ENCODE measurements around the gene PCYT1B.
"Not testable (repeated sequence)": the region's sequence is repeated elsewhere in the genome, so short reads cannot be mapped to it uniquely, and the experiment has no call there.

The PCYT1B gene

DNA sequence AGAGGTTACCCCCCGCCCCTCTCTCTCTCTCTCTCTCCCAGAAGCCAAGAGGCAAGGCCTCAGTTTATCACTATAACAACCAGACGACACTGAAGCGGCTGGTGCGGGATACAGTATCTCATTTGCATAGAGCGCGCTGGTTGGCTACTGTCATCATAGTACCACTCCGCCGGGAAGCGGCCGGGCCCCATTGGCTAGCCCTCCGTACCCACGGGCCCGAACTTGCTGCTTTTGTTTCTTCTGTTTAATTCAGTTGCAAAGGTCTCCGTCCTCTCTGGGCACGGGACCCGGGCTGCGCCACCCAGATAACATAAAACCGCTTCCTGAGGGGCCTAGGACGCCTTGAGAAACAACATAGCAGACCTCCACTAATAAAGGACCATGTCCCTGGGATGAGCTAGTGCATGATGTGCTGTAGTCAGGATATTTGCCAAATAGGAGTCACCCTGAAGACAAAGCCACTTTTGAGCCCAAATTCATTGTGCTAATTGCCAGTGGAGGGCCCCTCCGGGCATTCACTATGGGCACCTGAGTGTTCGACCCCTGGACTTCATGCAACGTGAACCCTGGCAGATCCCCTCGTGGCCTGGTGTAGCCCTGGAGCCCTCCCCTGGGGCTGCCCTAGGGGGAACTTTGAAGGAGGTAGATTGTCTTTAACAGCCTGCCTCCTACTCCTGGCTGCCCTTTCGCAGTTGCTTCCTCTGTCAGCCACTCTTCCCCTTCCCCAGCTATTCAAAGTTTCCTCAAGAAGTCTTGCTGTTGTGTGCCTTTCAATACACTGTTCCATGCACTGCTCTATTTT lies at the start of gene PCYT1B:
TSS of gene PCYT1B (minus strand) at position 91 of the 802 bp plus-strand sequence. CDS start 242 bp downstream, outside the sequence.
- DNase-seq = peak; percentile 72

DNA sequence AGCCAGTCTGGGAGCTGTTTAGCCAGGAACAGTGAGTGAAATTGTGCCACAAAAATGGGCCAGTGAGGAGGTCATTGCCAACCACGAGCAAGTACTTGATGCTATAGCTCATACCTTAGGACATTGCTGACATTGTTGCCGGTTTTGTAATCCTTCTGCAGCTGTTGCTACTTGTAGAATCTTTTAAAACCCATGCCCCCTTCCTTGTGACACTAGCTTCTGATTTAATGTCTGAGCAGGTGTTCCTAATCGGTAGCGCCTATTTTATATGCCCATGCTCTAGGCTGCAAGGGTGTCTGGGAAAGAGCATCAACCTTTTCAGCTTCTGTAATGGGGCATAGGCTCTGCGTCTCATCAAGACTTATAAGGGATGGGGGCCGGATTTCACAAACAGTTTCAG lies 49.1 kb upstream of the PCYT1B start:
- DNase-seq = no peak

- no peak for DNase-seq
Observed at GRCh38 chrX:24694825-24695224, 47.7 kb upstream of the PCYT1B start.

- peak; percentile 86 for DNase-seq
Observed at GRCh38 chrX:24693453-24694202, 46.5 kb upstream of the PCYT1B start, which contains the start of gene POLA1. TSS of gene POLA1 (plus strand) at chrX:24693918. CDS start at chrX:24693962, 44 bp downstream.

- DNase-seq = no peak
Observed at GRCh38 chrX:24692305-24692704, 45.2 kb upstream of the PCYT1B start.

DNA sequence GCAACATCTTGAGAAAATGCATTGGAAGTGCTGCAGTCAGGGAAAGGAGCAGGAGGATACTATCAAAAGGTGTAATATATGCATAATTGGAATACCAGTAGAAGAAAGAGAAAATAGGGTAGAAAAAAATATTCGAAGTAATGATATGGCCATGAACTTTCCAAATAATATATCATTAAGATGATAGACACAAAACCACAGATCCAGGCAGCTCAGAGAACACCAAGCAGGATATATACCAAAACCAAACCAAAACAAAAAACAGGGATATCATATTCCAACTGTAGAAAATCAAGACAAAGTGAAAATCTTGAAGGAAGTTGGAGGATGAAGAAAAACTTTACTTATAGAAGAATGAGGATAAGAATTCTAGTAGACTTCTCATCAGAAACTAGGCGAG lies 36.9 kb upstream of the PCYT1B start:
- no peak for DNase-seq

GRCh38 chrX:24682739-24683432 lies 35.7 kb upstream of the PCYT1B start:
- peak; percentile 46 for DNase-seq

DNA sequence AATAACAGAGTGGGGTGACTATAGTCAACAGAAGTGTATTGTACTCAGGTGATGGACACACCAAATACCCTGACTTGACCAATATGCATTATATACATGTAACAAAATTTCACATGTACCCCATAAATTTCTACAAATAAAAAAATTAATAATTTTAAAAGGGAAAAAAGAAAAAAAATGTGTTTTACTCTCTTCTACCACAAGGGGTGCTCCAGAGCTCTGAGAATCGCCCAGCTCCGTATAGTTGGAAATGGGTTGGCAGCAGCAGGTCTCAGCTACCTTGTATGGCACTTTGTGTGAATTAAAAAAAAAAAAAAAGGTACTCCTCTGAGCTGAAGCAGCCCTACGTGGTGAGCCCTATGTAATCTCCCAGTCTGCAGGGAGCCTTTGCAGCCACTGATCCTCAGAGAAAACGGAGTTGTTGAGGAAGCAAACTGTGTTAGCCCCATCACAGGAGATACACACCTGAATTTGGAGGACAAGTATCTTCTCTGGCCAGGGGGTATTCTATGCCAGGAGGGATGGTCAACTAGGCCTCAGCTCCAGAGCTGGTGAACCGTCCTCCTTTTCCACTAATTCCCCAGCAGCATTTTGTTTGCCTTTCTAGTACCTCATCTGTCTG lies 29.4 kb upstream of the PCYT1B start:
- DNase-seq = peak; percentile 8

- DNase-seq = no peak
Observed at GRCh38 chrX:24673424-24673823, 26.3 kb upstream of the PCYT1B start.

- DNase-seq = no peak
Observed at GRCh38 chrX:24672701-24673190, 25.6 kb upstream of the PCYT1B start.

GRCh38 chrX:24668111-24668510 lies 21.0 kb upstream of the PCYT1B start:
- no peak for DNase-seq

GRCh38 chrX:24662352-24662751 lies 15.2 kb upstream of the PCYT1B start:
- DNase-seq = no peak

- DNase-seq = no peak
Observed at GRCh38 chrX:24661292-24661691, 14.1 kb upstream of the PCYT1B start.

- DNase-seq = no peak
Observed at GRCh38 chrX:24659646-24660045, 12.5 kb upstream of the PCYT1B start.

- no peak for DNase-seq
Observed at GRCh38 chrX:24659106-24659505, 12.0 kb upstream of the PCYT1B start.

- no peak for DNase-seq
Observed at GRCh38 chrX:24658421-24658820, 11.3 kb upstream of the PCYT1B start.

DNA sequence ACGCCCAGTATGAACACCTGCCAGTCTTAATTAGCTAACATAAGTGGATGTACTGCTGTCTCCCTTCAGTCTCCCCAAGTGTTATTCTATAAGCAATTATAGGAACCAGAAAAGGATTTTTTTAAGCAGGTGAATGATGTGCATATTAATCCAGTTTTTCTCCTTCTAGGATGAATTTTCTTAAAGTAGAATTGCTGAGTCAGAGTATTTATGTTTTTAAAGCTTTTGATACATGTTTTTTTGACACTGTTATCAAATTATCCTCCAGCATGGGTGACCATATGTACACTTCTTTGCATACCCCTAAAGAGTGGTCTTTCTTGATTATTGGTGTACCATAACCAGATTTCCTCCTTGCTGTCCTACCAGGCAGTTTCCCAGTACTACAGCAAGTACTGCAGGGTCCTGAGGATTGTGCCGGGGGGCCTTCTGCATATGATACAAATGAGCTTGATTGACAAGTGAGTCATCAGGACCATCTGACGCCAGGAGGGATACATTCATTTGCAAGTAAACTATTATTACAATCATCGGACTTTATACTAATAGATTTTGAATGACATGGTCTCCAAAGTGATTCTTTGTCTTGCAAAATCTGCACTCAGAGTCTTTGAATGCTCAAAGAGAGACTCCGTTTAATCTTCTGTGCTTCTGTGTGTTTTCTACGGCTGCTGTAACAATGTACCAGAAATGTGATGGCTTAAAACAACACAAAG lies 10.7 kb upstream of the PCYT1B start:
- no peak for DNase-seq

GRCh38 chrX:24655679-24656078 lies 8.5 kb upstream of the PCYT1B start:
- not testable (repeated sequence) for DNase-seq

DNA sequence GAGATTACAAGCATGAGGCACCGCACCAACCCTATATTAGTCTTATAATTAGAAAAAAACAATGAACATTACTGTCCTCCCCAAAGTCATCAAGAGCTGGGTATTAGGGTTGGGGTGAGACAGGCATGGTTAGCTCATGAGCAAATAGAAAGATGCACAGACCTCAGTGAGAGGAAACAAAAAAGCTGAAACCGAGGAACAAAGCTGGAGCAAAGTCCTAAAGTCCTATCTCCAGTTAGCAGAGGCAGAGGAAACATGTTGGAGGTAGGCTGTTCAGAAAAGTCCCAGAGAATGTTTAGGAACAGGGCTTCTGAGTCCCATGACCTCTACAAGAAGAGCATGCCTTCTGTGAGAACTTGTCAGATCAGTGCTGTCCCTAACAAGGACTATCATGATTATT lies 4.6 kb upstream of the PCYT1B start:
- DNase-seq = no peak

DNA sequence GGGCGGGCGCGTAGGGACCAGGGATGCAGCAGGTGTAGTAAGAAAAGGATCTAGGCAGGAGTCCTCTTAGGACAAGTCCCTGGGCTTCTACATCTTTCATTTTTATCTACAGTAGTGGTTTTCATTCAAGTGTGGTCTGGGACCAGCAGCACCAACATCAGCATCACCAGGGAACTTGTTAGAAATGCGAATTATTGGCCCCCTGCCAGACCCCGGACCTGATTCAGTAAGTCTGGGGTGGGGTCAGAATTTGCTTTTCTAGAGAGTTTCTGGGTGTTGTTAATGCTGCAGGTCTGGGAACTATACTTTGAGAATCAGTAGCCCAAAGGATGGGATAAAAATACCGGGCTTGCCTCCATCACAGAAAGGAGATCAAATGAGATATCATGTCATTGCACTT lies 1.3 kb upstream of the PCYT1B start:
- DNase-seq = no peak

DNA sequence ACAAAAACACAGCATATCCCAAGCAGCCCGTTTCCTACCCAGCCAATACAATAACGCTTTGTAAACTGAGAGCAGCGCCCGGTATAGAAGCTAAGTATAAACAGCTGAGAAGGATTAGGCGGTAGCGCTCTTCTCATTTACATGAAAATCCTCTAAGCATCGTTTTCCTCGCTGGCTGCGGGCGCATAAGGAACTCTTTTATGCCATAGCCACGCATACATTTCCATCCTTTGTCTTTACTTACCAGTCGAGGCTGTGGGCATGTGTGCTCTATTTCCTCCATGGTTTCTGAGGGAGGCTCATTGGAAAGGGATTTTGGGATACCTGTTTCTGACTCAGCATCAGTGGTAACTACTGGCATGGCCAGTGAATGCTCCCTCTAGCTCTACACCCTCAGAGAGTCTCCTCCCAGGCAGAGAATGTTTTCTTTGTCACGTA lies 383 bp downstream of the PCYT1B start:
- DNase-seq = peak; percentile 1

GRCh38 chrX:24646006-24646405 lies 1.1 kb downstream of the PCYT1B start:
- DNase-seq = no peak
